ENCODE results near the gene MAEA.

The MAEA gene

DNA sequence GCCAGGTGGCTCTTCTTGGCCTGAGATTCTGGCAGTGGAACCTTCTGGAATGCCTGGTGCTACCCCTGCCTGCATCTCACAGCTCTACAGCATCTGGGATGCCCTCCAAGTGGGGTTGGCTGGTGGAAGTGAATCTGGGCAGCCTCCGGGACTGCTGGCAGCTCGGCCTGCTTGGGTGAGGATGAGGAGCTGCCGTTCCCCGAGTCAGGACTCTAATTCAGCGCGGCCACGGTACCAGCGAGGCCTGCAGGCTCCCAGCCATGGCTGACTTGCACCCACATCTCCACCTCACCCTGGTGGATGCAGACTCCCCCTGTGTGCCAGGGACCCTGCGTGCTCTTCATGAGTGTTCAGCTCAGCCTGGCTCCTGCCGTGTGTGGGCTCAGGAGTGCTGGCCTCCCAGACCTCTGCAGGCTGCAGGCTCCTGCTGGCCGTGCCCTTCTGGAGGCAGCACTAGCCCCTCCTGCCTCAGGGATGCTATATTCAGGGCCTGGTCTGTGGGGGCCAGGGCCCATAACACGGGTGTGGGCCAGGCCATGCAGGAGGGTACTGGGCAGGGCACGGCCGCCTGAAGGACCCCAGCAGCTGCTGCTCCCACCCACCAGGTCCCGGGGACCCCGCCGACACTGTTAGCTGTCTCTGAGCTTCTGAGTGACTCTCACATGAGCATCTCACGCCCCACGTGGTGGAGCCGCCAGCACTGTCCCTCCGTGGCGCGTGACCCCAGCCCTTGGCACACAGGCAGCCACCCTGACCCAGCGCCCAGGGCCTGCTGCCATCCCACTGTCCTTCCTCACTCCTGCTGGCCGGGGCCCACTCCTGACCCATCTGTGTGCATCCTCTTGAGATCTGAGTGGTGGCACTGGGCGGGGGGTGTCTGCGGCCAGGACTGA lies 67.9 kb downstream of the MAEA start:
- H3K27ac ChIP-seq (ENCODE audit: low read depth, low read length, poor library complexity, severe bottlenecking) = no peak overlapping the region
- 0 out of 2 replicates have a peak, but pooled peaks cover under 1% of the 10 kb centered on the region for H3K36me3 ChIP-seq (ENCODE audit: insufficient read depth, low read length)
- H3K4me3 ChIP-seq (ENCODE audit: low read depth, low read length, poor library complexity, severe bottlenecking) = no peak overlapping the region
- no peaks in the 10 kb centered on the region for H3K79me2 ChIP-seq (ENCODE audit: insufficient read depth, low read length)
- no peak overlapping the region for H3K4me2 ChIP-seq (ENCODE audit: low read length)
- TF ChIP-seq EZH2 (IDR thresholded peaks at IDR 0.05; ENCODE audit: borderline replicate concordance, low read length) = no peak
- TF ChIP-seq, protein P1, sequence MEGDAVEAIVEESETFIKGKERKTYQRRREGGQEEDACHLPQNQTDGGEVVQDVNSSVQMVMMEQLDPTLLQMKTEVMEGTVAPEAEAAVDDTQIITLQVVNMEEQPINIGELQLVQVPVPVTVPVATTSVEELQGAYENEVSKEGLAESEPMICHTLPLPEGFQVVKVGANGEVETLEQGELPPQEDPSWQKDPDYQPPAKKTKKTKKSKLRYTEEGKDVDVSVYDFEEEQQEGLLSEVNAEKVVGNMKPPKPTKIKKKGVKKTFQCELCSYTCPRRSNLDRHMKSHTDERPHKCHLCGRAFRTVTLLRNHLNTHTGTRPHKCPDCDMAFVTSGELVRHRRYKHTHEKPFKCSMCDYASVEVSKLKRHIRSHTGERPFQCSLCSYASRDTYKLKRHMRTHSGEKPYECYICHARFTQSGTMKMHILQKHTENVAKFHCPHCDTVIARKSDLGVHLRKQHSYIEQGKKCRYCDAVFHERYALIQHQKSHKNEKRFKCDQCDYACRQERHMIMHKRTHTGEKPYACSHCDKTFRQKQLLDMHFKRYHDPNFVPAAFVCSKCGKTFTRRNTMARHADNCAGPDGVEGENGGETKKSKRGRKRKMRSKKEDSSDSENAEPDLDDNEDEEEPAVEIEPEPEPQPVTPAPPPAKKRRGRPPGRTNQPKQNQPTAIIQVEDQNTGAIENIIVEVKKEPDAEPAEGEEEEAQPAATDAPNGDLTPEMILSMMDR (IDR thresholded peaks at IDR 0.05; ENCODE audit: low read length) = no peak
- H3K4me1 ChIP-seq (ENCODE audit: insufficient read depth, low read length, severe bottlenecking) = no peaks in the 10 kb centered on the region
- H3K9me2 ChIP-seq (ENCODE audit: low read depth, low read length) = no peaks in the 10 kb centered on the region
- H3F3A ChIP-seq (ENCODE audit: insufficient read depth, low read length) = no peaks in the 10 kb centered on the region
- H3K27me3 ChIP-seq (ENCODE audit: insufficient read depth, low read length) = no peaks in the 10 kb centered on the region
- H4K20me1 ChIP-seq (ENCODE audit: insufficient read depth, low read length) = no peaks in the 10 kb centered on the region
- H2AFZ ChIP-seq (ENCODE audit: low read length) = no peak overlapping the region
- no peaks in the 10 kb centered on the region for H3K9me3 ChIP-seq (ENCODE audit: low read length)
- H3K9ac ChIP-seq (ENCODE audit: low read length) = no peak overlapping the region

DNA sequence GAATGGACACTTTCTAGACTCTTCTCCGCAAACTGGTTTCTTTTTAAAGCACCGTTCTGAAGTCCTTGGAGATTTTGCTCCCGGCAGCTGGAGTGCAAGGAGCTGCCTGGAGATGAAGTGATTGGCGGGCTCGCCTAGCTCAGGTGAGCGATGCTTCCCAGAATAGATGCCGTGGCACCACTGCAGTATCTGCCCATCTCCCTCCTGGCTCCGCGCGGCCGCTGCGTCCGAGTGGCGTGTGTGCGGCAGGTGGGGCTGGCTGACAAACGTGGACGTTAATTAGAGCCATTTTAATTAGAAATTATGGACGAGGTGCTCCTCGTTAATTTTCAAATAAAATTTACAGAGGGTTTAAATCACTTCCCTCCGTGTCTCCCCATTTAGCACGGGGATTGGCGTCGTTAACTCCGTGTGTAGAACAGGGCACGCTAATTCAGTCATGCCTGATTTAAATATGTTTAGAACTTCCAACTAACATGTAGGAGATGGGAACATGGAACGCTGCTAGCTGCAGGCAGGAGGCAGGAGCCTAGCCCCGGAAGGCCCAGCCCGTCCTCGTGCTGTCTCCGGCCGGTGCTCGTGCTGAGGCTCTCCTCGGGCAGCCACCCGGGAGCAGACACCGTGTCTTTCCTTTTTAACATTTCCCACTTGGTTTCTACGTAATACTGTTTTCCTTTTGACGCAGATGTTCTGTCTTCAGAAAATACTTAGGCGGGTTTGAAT lies 68.9 kb downstream of the MAEA start:
- Histone ChIP-seq H3K9me2 (ENCODE audit: low read depth, low read length) (no peaks in the 10 kb centered on the region), H3K27ac (ENCODE audit: low read depth, low read length, poor library complexity, severe bottlenecking) (no peak overlapping the region), H3K36me3 (ENCODE audit: insufficient read depth, low read length) (no peaks in the 10 kb centered on the region), H4K20me1 (ENCODE audit: insufficient read depth, low read length) (no peaks in the 10 kb centered on the region), H3K4me1 (ENCODE audit: insufficient read depth, low read length, severe bottlenecking) (no peaks in the 10 kb centered on the region), H3K27me3 (ENCODE audit: insufficient read depth, low read length) (no peaks in the 10 kb centered on the region), H3K9me3 (ENCODE audit: low read length) (no peaks in the 10 kb centered on the region), H3F3A (ENCODE audit: insufficient read depth, low read length) (no peaks in the 10 kb centered on the region), H2AFZ (ENCODE audit: low read length) (no peak overlapping the region), H3K4me2 (ENCODE audit: low read length) (no peak overlapping the region), H3K79me2 (ENCODE audit: insufficient read depth, low read length) (no peaks in the 10 kb centered on the region), H3K4me3 (ENCODE audit: low read depth, low read length, poor library complexity, severe bottlenecking) (no peak overlapping the region), H3K9ac (ENCODE audit: low read length) (no peak overlapping the region)
- TF ChIP-seq, protein P1 (IDR thresholded peaks at IDR 0.05; ENCODE audit: low read length) = no peak
- no peak for TF ChIP-seq EZH2 (IDR thresholded peaks at IDR 0.05; ENCODE audit: borderline replicate concordance, low read length)

DNA sequence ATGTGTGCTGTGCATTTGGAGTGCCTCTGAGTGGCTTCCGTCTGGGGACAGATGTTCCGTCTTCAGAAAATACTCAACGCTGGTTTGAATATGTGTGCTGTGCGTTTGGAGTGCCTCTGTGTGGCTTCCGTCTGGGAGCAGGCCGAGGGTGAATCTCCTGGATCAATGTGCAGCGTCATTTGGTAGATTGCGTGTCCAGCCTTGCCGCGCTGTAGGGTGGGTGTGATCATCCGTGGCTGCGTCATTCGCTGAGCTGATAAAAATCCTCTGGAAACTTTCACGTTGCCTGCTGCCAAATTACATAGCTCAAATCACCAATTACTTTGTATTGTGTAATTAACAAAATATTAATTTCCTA lies 69.4 kb downstream of the MAEA start:
- H3K79me2 ChIP-seq (ENCODE audit: insufficient read depth, low read length) = no peaks in the 10 kb centered on the region
- no peaks in the 10 kb centered on the region for H3K9me2 ChIP-seq (ENCODE audit: low read depth, low read length)
- H3K27ac ChIP-seq (ENCODE audit: low read depth, low read length, poor library complexity, severe bottlenecking) = no peak overlapping the region
- H3K27me3 ChIP-seq (ENCODE audit: insufficient read depth, low read length) = no peaks in the 10 kb centered on the region
- H3K4me1 ChIP-seq (ENCODE audit: insufficient read depth, low read length, severe bottlenecking) = no peaks in the 10 kb centered on the region
- no peaks in the 10 kb centered on the region for H3K36me3 ChIP-seq (ENCODE audit: insufficient read depth, low read length)
- H3K9ac ChIP-seq (ENCODE audit: low read length) = no peak overlapping the region
- H3K9me3 ChIP-seq (ENCODE audit: low read length) = no peaks in the 10 kb centered on the region
- H3K4me3 ChIP-seq (ENCODE audit: low read depth, low read length, poor library complexity, severe bottlenecking) = no peak overlapping the region
- H3F3A ChIP-seq (ENCODE audit: insufficient read depth, low read length) = no peaks in the 10 kb centered on the region
- no peaks in the 10 kb centered on the region for H4K20me1 ChIP-seq (ENCODE audit: insufficient read depth, low read length)
- no peak overlapping the region for H2AFZ ChIP-seq (ENCODE audit: low read length)
- H3K4me2 ChIP-seq (ENCODE audit: low read length) = no peak overlapping the region
- TF ChIP-seq EZH2 (IDR thresholded peaks at IDR 0.05; ENCODE audit: borderline replicate concordance, low read length) = no peak
- TF ChIP-seq, protein P1 (IDR thresholded peaks at IDR 0.05; ENCODE audit: low read length) = no peak

Data from OCI-LY1 (cell line).